Activated T-helper 9 cell treated with anti-CD3 and anti-CD28 coated beads, Interleukin-2, amount 50 U/mL, for 16 hours (primary cell): ENCODE data around the gene CTU1.
A peak's percentile ranks its signal among the peaks of the same experiment; 100 is the strongest.
"Not testable (repeated sequence)": the region's sequence is repeated elsewhere in the genome, so short reads cannot be mapped to it uniquely, and the experiment has no call there.

Source experiments
- DNase-seq: peaks from one replicate; pipeline ENCODE4 v3.0.0-alpha.2; 2020; ENCODE audit warnings: low read depth

CTU1 gene

GRCh38 chr19:51108066-51108804, at the start of gene CTU1:
CTU1 (minus strand) TSS chr19:51108409; CDS start chr19:51104569, 3,840 bp downstream.
- DNase-seq: peak; percentile 98

GRCh38 chr19:51157265-51157664, 49.1 kb upstream of the CTU1 start:
- no peak for DNase-seq

GRCh38 chr19:51156710-51157109, 48.5 kb upstream of the CTU1 start:
- no peak for DNase-seq

- DNase-seq: no peak
Observed at GRCh38 chr19:51150627-51151026, 42.4 kb upstream of the CTU1 start.

GRCh38 chr19:51148580-51148979, 40.4 kb upstream of the CTU1 start:
- no peak for DNase-seq

- DNase-seq: no peak
Observed at GRCh38 chr19:51147663-51148062, 39.5 kb upstream of the CTU1 start.

- DNase-seq: no peak
Observed at GRCh38 chr19:51146751-51147150, 38.5 kb upstream of the CTU1 start.

GRCh38 chr19:51145916-51146493, 37.8 kb upstream of the CTU1 start:
- DNase-seq: no peak

- no peak for DNase-seq
Observed at GRCh38 chr19:51144482-51145045, 36.4 kb upstream of the CTU1 start.

GRCh38 chr19:51143486-51143885, 35.3 kb upstream of the CTU1 start:
- DNase-seq: no peak

GRCh38 chr19:51142809-51143475, 34.7 kb upstream of the CTU1 start:
- not testable (repeated sequence) for DNase-seq

GRCh38 chr19:51142119-51142518, 33.9 kb upstream of the CTU1 start, which contains the start of gene SIGLEC7:
SIGLEC7 (plus strand) TSS chr19:51142301; CDS start chr19:51142370, 69 bp downstream.
- no peak for DNase-seq

- DNase-seq: no peak
Observed at GRCh38 chr19:51141181-51141580, 33.0 kb upstream of the CTU1 start.

- DNase-seq: no peak
Observed at GRCh38 chr19:51140441-51140840, 32.2 kb upstream of the CTU1 start.

GRCh38 chr19:51139299-51140014, 31.2 kb upstream of the CTU1 start:
- no peak for DNase-seq

GRCh38 chr19:51138549-51138979, 30.4 kb upstream of the CTU1 start:
- DNase-seq: no peak

GRCh38 chr19:51137792-51138425, 29.7 kb upstream of the CTU1 start:
- DNase-seq: no peak

GRCh38 chr19:51136851-51137551, 28.8 kb upstream of the CTU1 start:
- DNase-seq: no peak

- DNase-seq: no peak
Observed at GRCh38 chr19:51135986-51136762, 28.0 kb upstream of the CTU1 start.

GRCh38 chr19:51135004-51135403, 26.8 kb upstream of the CTU1 start:
- DNase-seq: no peak
